A172 (cell line): ENCODE results near the gene ATP1A3. TPM values are rescaled to one million over a fixed set of nuclear protein-coding genes. Genes with fewer than 3 reads are reported as not detected.
"Not testable (repeated sequence)": the region's sequence is repeated elsewhere in the genome, so short reads cannot be mapped to it uniquely, and the experiment has no call there.

ENCODE experiments used
- DNase-seq: peaks from one replicate; pipeline ENCODE4 v3.0.0-alpha.2; 2015; ENCODE audit warnings: low spot score
- total RNA-seq: library from RNA; depleted of rRNA; stranded (reverse); fragments of >200 nt; shearing (Covaris generic); gene quantifications from 2 replicates; pipeline ENCODE4 v1.2.3, GENCODE V29; 2014; rRNA removed

ATP1A3 gene
- total RNA-seq = 0.76 and 0.86 TPM in 2 replicates

GRCh38 chr19:41993612-41994483 lies at the start of gene ATP1A3:
Gene ATP1A3 (minus strand): TSS chr19:41994230. CDS start chr19:41994076, 154 bp downstream.
- peak; percentile 40 for DNase-seq

- DNase-seq = no peak
These were observed 48.6 kb upstream of the ATP1A3 start for GRCh38 chr19:42042455-42043170.

- DNase-seq = not testable (repeated sequence)
These were observed 46.5 kb upstream of the ATP1A3 start for GRCh38 chr19:42040491-42040890.

GRCh38 chr19:42040031-42040430 lies 46.0 kb upstream of the ATP1A3 start:
- DNase-seq = no peak

GRCh38 chr19:42038666-42039065 lies 44.6 kb upstream of the ATP1A3 start:
- DNase-seq = no peak

- no peak for DNase-seq
These were observed 43.6 kb upstream of the ATP1A3 start for GRCh38 chr19:42037649-42038048.

GRCh38 chr19:42034640-42035391 lies 40.8 kb upstream of the ATP1A3 start:
- DNase-seq = peak; percentile 88

- DNase-seq = no peak
These were observed 39.4 kb upstream of the ATP1A3 start for GRCh38 chr19:42033413-42033812.

- DNase-seq = no peak
These were observed 38.4 kb upstream of the ATP1A3 start for GRCh38 chr19:42032431-42032830.

GRCh38 chr19:42030645-42031440 lies 36.8 kb upstream of the ATP1A3 start:
- DNase-seq = no peak

- no peak for DNase-seq
These were observed 34.5 kb upstream of the ATP1A3 start for GRCh38 chr19:42028304-42029216.

- peak; percentile 64 for DNase-seq
These were observed 30.6 kb upstream of the ATP1A3 start for GRCh38 chr19:42024622-42025111.

- no peak for DNase-seq
These were observed 29.9 kb upstream of the ATP1A3 start for GRCh38 chr19:42023943-42024260.

GRCh38 chr19:42023121-42023942 lies 29.3 kb upstream of the ATP1A3 start:
- DNase-seq = no peak

GRCh38 chr19:42022616-42023015 lies 28.6 kb upstream of the ATP1A3 start:
- DNase-seq = no peak

- DNase-seq = no peak
These were observed 27.2 kb upstream of the ATP1A3 start for GRCh38 chr19:42021185-42021584.

- DNase-seq = no peak
These were observed 24.6 kb upstream of the ATP1A3 start for GRCh38 chr19:42018503-42019193.

GRCh38 chr19:42017040-42017439 lies 23.0 kb upstream of the ATP1A3 start:
- no peak for DNase-seq

GRCh38 chr19:42012747-42013146 lies 18.7 kb upstream of the ATP1A3 start:
- not testable (repeated sequence) for DNase-seq
